NCI-H146 (cell line): ENCODE results near the gene FADS2.

Experiments used
- DNase-seq: peaks from one replicate; lab custom pipeline; 2025; lab: John Stamatoyannopoulos, UW

FADS2 gene

GRCh38 chr11:61826930-61827570 lies 1.1 kb upstream of the FADS2 start:
- DNase-seq, result peak; percentile 74

- no peak for DNase-seq
Observed at GRCh38 chr11:61828379-61828628, 204 bp downstream of the FADS2 start.

GRCh38 chr11:61828629-61829407 lies 718 bp downstream of the FADS2 start:
- peak; percentile 64 for DNase-seq

GRCh38 chr11:61829806-61830205 lies 1.7 kb downstream of the FADS2 start:
- DNase-seq, result no peak

GRCh38 chr11:61830237-61831105 lies 2.4 kb downstream of the FADS2 start:
- no peak for DNase-seq

- DNase-seq, result no peak
Observed at GRCh38 chr11:61832207-61832606, 4.1 kb downstream of the FADS2 start.

- DNase-seq, result no peak
Observed at GRCh38 chr11:61832754-61833153, 4.7 kb downstream of the FADS2 start.

- no peak for DNase-seq
Observed at GRCh38 chr11:61833471-61833870, 5.4 kb downstream of the FADS2 start.

GRCh38 chr11:61833926-61834277 lies 5.8 kb downstream of the FADS2 start:
- DNase-seq, result no peak

GRCh38 chr11:61834278-61835048 lies 6.4 kb downstream of the FADS2 start:
- peak; percentile 51 for DNase-seq

- DNase-seq, result no peak
Observed at GRCh38 chr11:61836193-61836592, 8.1 kb downstream of the FADS2 start.

GRCh38 chr11:61837411-61838005 lies 9.4 kb downstream of the FADS2 start:
- no peak for DNase-seq

GRCh38 chr11:61838501-61838900 lies 10.4 kb downstream of the FADS2 start:
- DNase-seq, result no peak

- DNase-seq, result no peak
Observed at GRCh38 chr11:61838921-61839320, 10.8 kb downstream of the FADS2 start.

GRCh38 chr11:61839742-61840141 lies 11.6 kb downstream of the FADS2 start:
- no peak for DNase-seq

GRCh38 chr11:61840371-61840770 lies 12.3 kb downstream of the FADS2 start:
- DNase-seq, result no peak

GRCh38 chr11:61841636-61842527 lies 13.8 kb downstream of the FADS2 start:
- DNase-seq, result no peak

- DNase-seq, result no peak
Observed at GRCh38 chr11:61842528-61842820, 14.4 kb downstream of the FADS2 start.

- DNase-seq, result no peak
Observed at GRCh38 chr11:61844909-61845565, 16.9 kb downstream of the FADS2 start.

- no peak for DNase-seq
Observed at GRCh38 chr11:61846362-61847020, 18.4 kb downstream of the FADS2 start.
